RWPE2 (cell line): ENCODE results near the gene ENGASE.
A peak's percentile ranks its signal among the peaks of the same experiment; 100 is the strongest.

Source experiments
- ATAC-seq: fragments of 200-7000 bp; cut with Tn5 transposase; 3 replicates; pipeline ENCODE4 v1.9.1; 2021; ENCODE audit warnings: low read depth
- DNase-seq: peaks from one replicate; pipeline ENCODE4 v3.0.0-alpha.2; 2020; ENCODE audit warnings: low spot score
- H3K27ac ChIP-seq: fragments of 450-650 bp; 2 replicates; pipeline ENCODE4 v1.5.1; 2017; ENCODE audit warnings: mild to moderate bottlenecking; ENCODE audit not compliant: poor library complexity, severe bottlenecking
- H3K27me3 ChIP-seq: fragments of 250-450 bp; sonication (Bioruptor Pico); 2 replicates; pipeline ENCODE4 v1.5.1; 2021; ENCODE audit warnings: mild to moderate bottlenecking, moderate library complexity; ENCODE audit not compliant: insufficient read depth, poor library complexity, severe bottlenecking
- H3K36me3 ChIP-seq: fragments of 250-450 bp; sonication (Bioruptor Pico); 2 replicates; pipeline ENCODE4 v1.5.1; 2020; ENCODE audit warnings: low read depth, mild to moderate bottlenecking, moderate library complexity
- H3K4me1 ChIP-seq: fragments of 250-450 bp; sonication (Bioruptor Pico); 2 replicates; pipeline ENCODE4 v1.5.1; 2021; ENCODE audit warnings: mild to moderate bottlenecking, moderate library complexity; ENCODE audit not compliant: insufficient read depth, poor library complexity, severe bottlenecking
- H3K4me3 ChIP-seq: fragments of 250-450 bp; sonication (Bioruptor Pico); 2 replicates; pipeline ENCODE4 v1.5.1; 2021; ENCODE audit warnings: mild to moderate bottlenecking, moderate library complexity; ENCODE audit not compliant: severe bottlenecking
- H3K9me3 ChIP-seq: fragments of 250-450 bp; sonication (Bioruptor Pico); 2 replicates; pipeline ENCODE4 v1.5.1; 2021; ENCODE audit warnings: mild to moderate bottlenecking, moderate library complexity; ENCODE audit not compliant: severe bottlenecking
- TF ChIP-seq, protein P1 (sequence below): fragments of 450-650 bp; IDR thresholded peaks from one replicate; pipeline ENCODE4 v1.5.1; 2017; ENCODE audit warnings: mild to moderate bottlenecking, moderate library complexity; ENCODE audit not compliant: poor library complexity, severe bottlenecking

The ENGASE gene

GRCh38 chr17:79081571-79082276 lies 7.1 kb downstream of the ENGASE start:
- Histone ChIP-seq H3K36me3 (peaks cover 45% of the 10 kb centered on the region), H3K4me3 (no peak overlapping the region), H3K4me1 (no peaks in the 10 kb centered on the region), H3K9me3 (no peaks in the 10 kb centered on the region), H3K27me3 (no peaks in the 10 kb centered on the region), H3K27ac (no peak overlapping the region)
- no peak for ATAC-seq
- no peak for DNase-seq
- TF ChIP-seq, protein P1, sequence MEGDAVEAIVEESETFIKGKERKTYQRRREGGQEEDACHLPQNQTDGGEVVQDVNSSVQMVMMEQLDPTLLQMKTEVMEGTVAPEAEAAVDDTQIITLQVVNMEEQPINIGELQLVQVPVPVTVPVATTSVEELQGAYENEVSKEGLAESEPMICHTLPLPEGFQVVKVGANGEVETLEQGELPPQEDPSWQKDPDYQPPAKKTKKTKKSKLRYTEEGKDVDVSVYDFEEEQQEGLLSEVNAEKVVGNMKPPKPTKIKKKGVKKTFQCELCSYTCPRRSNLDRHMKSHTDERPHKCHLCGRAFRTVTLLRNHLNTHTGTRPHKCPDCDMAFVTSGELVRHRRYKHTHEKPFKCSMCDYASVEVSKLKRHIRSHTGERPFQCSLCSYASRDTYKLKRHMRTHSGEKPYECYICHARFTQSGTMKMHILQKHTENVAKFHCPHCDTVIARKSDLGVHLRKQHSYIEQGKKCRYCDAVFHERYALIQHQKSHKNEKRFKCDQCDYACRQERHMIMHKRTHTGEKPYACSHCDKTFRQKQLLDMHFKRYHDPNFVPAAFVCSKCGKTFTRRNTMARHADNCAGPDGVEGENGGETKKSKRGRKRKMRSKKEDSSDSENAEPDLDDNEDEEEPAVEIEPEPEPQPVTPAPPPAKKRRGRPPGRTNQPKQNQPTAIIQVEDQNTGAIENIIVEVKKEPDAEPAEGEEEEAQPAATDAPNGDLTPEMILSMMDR, result no peak

DNA sequence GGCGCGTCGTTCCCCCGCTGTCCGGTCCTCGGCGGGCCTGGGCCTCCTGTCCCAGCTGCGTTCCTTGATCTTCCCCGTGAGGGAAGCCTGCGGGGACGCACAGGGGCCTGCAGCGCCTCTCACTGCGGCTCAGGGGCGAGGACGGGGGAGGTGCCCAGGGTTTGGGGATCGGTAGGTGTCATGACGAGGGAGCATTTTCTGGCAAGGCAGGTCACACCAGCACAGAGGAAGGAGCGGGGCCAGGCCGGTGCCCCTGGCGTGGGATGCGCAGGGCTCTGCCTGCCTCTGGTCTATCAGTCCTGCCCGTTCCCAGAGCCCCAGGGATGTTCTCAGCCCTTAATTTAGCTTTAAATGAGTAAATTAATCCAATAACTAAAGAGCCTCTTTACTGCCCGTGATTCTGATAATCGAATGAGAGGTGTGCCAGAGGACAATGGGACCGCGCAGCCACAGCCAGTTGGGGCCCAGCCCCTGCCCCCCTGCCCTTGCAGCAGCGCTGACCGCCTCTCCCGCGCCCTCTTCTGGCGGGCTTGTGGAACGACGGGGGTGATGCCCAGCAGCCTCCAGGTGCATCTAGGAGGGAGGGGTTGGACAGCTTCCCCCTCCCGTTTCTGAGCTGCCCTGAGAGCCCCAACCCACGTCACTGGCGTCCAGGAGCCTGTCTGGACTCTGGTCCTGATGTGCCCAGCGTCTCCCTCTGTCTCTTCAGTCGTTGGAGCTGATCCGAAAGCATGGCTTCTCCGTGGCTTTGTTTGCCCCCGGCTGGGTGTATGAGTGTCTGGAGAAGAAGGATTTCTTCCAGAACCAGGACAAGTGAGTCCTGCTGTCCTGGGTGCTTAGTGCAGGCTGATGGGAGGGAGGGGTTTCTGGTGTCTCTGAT lies 7.9 kb downstream of the ENGASE start:
- Histone ChIP-seq H3K27me3 (no peaks in the 10 kb centered on the region), H3K4me1 (no peaks in the 10 kb centered on the region), H3K4me3 (no peak overlapping the region), H3K36me3 (peaks cover 42% of the 10 kb centered on the region), H3K27ac (no peak overlapping the region), H3K9me3 (no peaks in the 10 kb centered on the region)
- no peak for DNase-seq
- 0 out of 3 replicates have a peak, but pooled peaks have one; percentile 40 for ATAC-seq
- TF ChIP-seq, protein P1, result peak; percentile 79

DNA sequence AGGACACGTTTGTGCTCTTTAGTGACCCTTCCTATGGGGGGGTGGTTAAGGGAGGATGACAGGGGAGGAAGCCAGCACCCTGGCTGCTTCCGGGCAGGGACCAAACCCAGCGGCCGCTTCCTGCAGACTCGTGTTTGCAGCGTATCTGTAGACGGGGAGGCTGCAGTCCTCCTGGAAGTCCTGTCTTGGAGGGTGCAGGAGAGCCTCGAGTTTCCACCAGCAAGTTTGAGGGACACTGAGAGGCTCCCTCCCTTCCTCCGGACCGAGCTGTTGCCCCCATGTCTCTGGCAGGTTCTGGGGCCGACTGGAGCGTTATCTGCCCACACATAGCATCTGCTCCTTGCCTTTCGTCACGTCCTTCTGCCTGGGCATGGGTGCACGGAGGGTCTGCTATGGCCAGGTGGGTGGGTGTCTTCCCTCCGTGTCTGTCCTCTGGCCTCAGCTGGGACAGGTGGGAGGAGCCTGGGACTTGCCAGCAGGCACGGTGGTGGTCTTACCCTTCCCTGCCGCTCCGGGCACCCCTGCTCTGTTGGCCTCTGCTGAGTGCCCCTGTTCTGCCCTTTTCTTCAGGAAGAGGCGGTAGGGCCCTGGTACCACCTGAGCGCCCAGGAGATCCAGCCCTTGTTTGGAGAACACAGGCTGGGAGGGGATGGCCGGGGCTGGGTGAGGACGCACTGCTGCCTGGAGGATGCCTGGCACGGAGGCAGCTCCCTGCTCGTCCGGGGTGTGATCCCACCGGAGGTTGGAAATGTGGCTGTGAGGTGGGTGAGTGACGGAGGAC lies 8.8 kb downstream of the ENGASE start:
- Histone ChIP-seq H3K27me3 (no peaks in the 10 kb centered on the region), H3K4me1 (no peaks in the 10 kb centered on the region), H3K27ac (no peak overlapping the region), H3K36me3 (peaks cover 34% of the 10 kb centered on the region), H3K9me3 (no peaks in the 10 kb centered on the region), H3K4me3 (no peak overlapping the region)
- peak; percentile 66 for DNase-seq
- TF ChIP-seq, protein P1, result no peak
- no peak for ATAC-seq

GRCh38 chr17:79084291-79085153 lies 9.9 kb downstream of the ENGASE start:
- no peaks in the 10 kb centered on the region for H3K27me3 ChIP-seq

More at GRCh38 chr17:79084291-79085153, 9.9 kb downstream of the ENGASE start:
- Histone ChIP-seq H3K4me3 (no peak overlapping the region), H3K9me3 (no peaks in the 10 kb centered on the region), H3K27ac (no peak overlapping the region), H3K36me3 (peaks cover 23% of the 10 kb centered on the region), H3K4me1 (no peaks in the 10 kb centered on the region)
- TF ChIP-seq, protein P1, result no peak
- ATAC-seq, result no peak
- no peak for DNase-seq
